Central memory CD8-positive, alpha-beta T cell (primary cell): ENCODE data around the gene HSPB2.
"Not testable (repeated sequence)": the region's sequence is repeated elsewhere in the genome, so short reads cannot be mapped to it uniquely, and the experiment has no call there.

Source experiments
- ATAC-seq: fragments of 150-1000 bp; cut with Tn5 transposase; replicated peaks from 2 replicates; pipeline ENCODE4 v1.10.0; 2022; ENCODE audit warnings: mild to moderate bottlenecking, moderate FRiP score, moderate number of reproducible peaks; ENCODE audit not compliant: poor library complexity, severe bottlenecking; ENCODE audit errors: extremely low read depth
- DNase-seq, 2 donors: peaks; one replicate each; pipeline ENCODE4 v3.0.0; 2021; ENCODE audit warnings: low spot score in 2 of 2
- H3K27ac Mint-ChIP-seq: one replicate; pipeline ENCODE4 v1.8.0; 2022; ENCODE audit warnings: low read depth, mild to moderate bottlenecking, moderate library complexity, mixed read lengths
- H3K27me3 Mint-ChIP-seq: one replicate; pipeline ENCODE4 v1.8.0; 2022; ENCODE audit warnings: mixed read lengths
- H3K36me3 Mint-ChIP-seq: one replicate; pipeline ENCODE4 v1.8.0; 2022; ENCODE audit warnings: mild to moderate bottlenecking, moderate library complexity, mixed read lengths; ENCODE audit not compliant: insufficient read depth
- H3K4me1 Mint-ChIP-seq: one replicate; pipeline ENCODE4 v1.8.0; 2022; ENCODE audit warnings: mixed read lengths
- H3K4me3 Mint-ChIP-seq: one replicate; pipeline ENCODE4 v1.8.0; 2022; ENCODE audit warnings: mild to moderate bottlenecking, moderate library complexity, mixed read lengths
- H3K9me3 Mint-ChIP-seq: one replicate; pipeline ENCODE4 v1.8.0; 2022; ENCODE audit warnings: mixed read lengths

HSPB2 gene

DNA sequence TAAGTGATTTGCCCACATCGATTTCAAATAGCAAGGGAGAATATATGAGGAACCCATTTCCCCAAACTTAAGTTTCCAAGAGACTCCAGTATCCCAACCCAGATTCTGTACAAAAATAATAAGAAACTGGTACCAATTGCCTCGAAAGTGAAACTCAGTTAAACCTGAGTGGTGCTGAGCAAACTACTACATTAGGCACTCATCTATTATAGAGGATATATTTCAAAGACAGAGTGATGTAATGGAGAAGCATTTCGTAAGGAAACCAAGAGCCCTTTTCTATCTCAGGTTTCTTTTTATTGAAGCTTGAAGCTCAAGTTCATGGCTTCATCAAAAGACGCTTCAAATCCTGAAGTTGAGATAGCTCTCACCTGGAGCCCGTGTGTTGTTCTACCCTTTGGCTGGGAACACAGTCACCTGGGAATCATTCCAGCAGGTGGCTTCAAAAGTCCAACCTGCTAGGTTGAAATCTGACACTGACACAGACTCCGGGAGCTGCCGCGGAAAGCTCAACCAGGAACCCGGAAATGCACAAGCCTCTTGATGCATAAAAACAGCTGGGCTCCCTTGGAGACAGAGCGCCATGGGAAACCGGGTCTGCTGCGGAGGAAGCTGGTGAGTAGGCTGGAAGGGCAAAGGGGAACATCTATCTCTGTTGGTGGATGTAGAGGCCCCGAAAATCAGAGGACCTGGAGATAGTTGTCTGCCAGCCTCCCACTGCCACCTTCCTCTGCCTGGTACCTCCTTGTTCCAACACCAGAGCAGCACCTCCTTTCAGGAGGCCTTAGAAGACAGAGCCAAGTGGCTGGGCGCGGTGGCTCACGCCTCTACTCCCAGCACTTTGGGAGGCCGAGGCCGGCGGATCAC is 6.1 kb downstream of the HSPB2 start, which contains the start of gene C11orf52:
TSS of gene C11orf52 (plus strand) at position 524 of the 867 bp plus-strand sequence. CDS start at position 584, 60 bp downstream.
- Mint-ChIP-seq H3K36me3 (peaks cover 2% of the 10 kb centered on the region), H3K9me3 (no peaks in the 10 kb centered on the region), H3K27ac (no peak within 1 kb of the TSS), H3K4me3 (no peak within 1 kb of the TSS), H3K4me1 (no peaks in the 10 kb centered on the region), H3K27me3 (peaks cover 66% of the 10 kb centered on the region)
- no peak for DNase-seq
- no peak for ATAC-seq

DNA sequence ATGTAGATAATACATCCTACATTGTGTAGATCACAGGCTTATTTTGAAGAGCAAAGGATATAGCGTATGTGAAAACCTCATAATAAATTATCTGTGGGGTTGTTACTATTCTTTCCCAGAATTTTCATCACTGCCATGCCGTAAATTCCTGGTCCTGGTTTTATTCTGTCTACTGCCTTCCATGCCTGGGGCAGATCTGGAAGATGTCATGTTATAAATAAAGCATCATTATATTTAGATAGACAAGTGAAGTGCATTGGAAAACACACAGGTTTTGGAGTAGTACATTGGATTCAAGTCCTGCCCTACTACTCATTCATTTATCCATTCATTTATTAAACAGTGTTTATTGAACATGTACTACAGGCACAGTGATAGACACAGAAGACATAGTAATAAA is 8.4 kb downstream of the HSPB2 start:
- H3K27me3 Mint-ChIP-seq = peaks cover 47% of the 10 kb centered on the region

DNA sequence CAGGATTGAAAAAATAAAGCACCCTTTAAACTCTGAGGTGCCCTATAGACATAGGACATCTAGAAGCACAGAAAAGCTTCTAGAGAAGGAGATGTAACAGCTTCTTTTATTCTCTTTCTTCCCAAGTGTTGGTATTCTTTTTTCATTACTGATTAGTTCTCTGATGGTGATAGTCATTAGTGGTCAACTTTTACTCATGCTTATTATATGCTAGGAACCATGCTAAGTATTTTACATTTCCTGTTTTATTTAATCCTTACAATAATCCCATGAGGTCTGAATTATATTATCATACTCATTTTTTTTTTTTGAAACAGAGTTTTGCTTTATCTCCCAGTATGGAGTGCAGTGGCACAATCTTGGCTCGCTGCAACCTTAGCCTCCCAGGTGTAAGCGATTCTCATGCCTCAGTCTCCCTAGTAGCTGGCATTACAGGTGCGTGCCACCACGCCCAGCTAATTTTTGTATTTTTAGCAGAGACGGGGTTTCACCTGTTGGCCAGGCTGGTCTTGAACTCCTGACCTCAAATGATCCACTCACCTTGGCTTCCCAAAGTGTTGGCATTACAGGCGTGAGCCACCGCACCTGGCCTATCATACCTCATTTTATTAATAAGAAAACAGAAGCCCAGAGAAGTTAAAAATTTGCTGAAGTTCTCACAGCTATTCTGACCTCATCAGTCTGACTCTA is 9.2 kb downstream of the HSPB2 start:
- H3K4me1 Mint-ChIP-seq = no peaks in the 10 kb centered on the region
- DNase-seq (no peak), ATAC-seq (no peak)
- peaks cover 2% of the 10 kb centered on the region for H3K36me3 Mint-ChIP-seq
- no peaks in the 10 kb centered on the region for H3K9me3 Mint-ChIP-seq
- H3K27ac Mint-ChIP-seq = no peak overlapping the region
- no peak overlapping the region for H3K4me3 Mint-ChIP-seq
- H3K27me3 Mint-ChIP-seq = peaks cover 39% of the 10 kb centered on the region

More for the DNA sequence above, 8.4 kb downstream of the HSPB2 start:
- Mint-ChIP-seq H3K4me1 (no peaks in the 10 kb centered on the region), H3K27ac (no peak overlapping the region), H3K4me3 (no peak overlapping the region), H3K36me3 (peaks cover 2% of the 10 kb centered on the region), H3K9me3 (no peaks in the 10 kb centered on the region)
- ATAC-seq (no peak), DNase-seq (no peak)

DNA sequence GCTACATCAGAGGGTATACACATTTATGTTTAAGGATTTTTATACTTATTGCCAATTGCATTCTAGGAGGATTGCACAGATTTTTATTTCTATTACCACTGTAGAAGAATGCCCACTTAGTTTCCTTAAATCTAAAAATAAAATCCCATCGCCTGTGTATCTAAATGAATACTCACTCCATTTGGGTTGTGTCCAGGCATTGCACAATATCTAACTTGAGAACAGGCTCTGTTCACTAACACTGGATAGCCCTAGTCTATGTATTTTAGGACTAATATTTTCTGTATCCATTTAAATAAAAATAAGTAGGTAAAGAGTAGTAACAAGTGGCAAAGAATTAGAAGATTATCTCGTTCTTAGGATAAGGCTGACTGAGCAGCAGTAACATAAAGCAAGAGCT is 10.3 kb downstream of the HSPB2 start:
- ATAC-seq (no peak), DNase-seq (no peak)
- H3K4me1 Mint-ChIP-seq = no peaks in the 10 kb centered on the region
- no peak overlapping the region for H3K4me3 Mint-ChIP-seq
- peaks cover 28% of the 10 kb centered on the region for H3K27me3 Mint-ChIP-seq
- no peak overlapping the region for H3K27ac Mint-ChIP-seq
- H3K36me3 Mint-ChIP-seq = peaks cover 7% of the 10 kb centered on the region
- H3K9me3 Mint-ChIP-seq = no peaks in the 10 kb centered on the region

DNA sequence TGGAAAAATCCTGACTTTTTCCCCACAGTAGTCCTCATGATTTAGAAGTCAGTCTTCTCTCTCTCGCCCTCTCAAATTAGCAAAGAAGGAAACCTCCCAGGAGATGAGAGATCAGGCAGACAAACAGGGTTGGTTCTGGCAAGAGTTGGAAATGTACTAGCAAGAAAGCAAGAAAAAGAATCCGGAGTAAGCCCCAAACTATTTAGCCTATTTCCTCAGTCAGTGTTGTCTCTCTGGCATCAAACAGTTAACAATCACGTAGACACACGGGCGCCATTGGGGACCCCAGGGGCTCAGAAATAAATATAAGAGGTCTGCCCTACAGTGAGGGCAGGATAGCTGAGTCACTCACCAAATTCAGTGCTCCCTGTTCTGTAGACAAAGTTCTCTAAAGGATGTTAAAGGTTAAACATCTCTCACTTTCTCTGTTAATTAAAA is 10.8 kb downstream of the HSPB2 start:
- Mint-ChIP-seq H3K36me3 (peaks cover 7% of the 10 kb centered on the region), H3K4me1 (no peaks in the 10 kb centered on the region), H3K4me3 (no peak overlapping the region), H3K9me3 (no peaks in the 10 kb centered on the region), H3K27ac (no peak overlapping the region), H3K27me3 (peaks cover 23% of the 10 kb centered on the region)
- ATAC-seq (no peak), DNase-seq (no peak)

DNA sequence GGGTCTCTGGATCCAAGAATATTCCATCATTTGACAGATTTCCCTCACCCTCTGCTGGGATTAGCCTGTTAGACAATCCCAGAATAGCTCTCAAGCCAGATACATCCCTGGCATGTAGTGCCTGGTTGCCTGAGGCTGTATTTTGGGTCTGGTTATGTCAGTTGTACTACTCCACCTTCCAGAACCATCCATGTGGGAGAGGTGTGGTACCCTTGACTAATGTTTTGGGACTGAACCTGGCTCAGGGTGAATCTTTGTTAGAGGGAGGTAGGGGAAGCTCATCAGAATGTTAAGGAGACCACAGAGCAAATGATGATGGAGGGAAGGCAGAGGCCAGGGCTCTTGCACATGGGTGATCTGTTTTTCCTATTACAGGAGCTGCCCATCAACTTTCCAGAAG is 11.4 kb downstream of the HSPB2 start:
- Mint-ChIP-seq H3K36me3 (peaks cover 7% of the 10 kb centered on the region), H3K9me3 (no peaks in the 10 kb centered on the region), H3K27ac (no peak overlapping the region), H3K4me3 (no peak overlapping the region), H3K27me3 (peaks cover 17% of the 10 kb centered on the region), H3K4me1 (no peaks in the 10 kb centered on the region)
- ATAC-seq = no peak
- DNase-seq = no peak

DNA sequence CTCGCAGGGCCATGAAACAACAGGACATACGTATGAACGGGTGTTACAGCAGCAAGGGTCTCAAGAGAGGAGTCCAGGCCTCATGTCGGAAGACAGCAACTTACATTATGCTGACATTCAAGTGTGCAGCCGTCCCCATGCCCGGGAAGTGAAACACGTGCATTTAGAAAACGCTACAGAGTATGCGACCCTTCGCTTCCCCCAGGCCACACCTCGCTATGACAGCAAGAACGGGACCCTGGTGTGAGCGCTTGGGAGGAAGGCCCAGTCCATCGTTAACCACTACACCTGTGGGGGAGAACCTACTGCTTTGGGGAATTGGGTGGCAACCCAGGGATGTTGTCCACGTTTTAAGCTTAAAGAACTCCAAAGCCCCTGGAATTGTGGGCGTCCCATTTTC is 13.4 kb downstream of the HSPB2 start:
- Mint-ChIP-seq H3K4me1 (no peaks in the 10 kb centered on the region), H3K27me3 (peaks cover 3% of the 10 kb centered on the region), H3K9me3 (no peaks in the 10 kb centered on the region), H3K4me3 (peak overlapping the region; percentile 78), H3K27ac (no peak overlapping the region), H3K36me3 (peaks cover 7% of the 10 kb centered on the region)
- DNase-seq (no peak), ATAC-seq (no peak)

DNA sequence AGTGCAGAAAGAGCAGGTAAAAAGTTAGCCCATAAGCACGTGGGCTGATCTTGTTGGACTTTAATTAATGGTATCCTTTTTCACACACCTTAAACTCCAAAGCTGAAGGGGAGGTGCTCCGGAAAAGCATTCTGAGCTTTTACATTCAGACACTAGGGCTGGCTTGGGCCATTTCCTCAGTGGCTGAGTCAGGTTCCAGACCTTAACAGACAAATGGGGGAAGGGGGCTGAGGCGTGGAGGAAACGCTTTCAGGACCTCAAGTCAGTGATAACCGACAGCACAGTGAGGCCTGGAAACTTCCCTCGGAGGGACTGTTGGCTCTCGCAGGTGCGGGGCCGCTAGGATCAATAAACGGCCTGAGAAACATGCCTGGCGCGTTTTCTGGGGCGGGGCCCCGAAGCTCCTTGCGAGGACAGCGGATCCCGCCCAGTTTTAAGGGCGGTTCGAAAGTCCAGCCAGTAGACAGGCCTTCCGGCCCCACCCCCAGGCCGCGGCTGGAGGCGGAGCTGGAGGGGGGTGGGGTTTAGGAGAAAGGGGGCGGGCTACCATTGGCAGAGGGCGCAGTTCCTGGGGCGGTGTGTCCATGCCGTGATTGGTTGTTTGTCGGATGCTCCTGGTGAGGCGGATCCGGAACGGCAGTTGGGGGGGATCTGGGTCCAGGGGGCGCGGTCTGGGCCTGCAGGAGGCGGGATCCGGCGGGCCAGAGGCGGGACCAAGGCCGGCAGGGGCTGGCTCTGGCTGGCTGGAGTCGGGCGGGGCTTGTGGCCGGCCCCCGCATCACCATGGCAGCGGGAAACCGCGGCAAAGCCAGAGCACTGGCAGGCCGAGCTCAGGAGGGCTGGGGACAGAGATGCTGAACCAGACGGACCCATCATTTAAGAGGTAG is 14.2 kb downstream of the HSPB2 start:
- H3K4me1 Mint-ChIP-seq = no peaks in the 10 kb centered on the region
- peak; percentile 96 for DNase-seq
- peak overlapping the region; percentile 80 for H3K27ac Mint-ChIP-seq
- no peaks in the 10 kb centered on the region for H3K9me3 Mint-ChIP-seq
- H3K36me3 Mint-ChIP-seq = peaks cover 7% of the 10 kb centered on the region
- H3K4me3 Mint-ChIP-seq = peak overlapping the region; percentile 78
- no peaks in the 10 kb centered on the region for H3K27me3 Mint-ChIP-seq
- peak; percentile 88 for ATAC-seq

DNA sequence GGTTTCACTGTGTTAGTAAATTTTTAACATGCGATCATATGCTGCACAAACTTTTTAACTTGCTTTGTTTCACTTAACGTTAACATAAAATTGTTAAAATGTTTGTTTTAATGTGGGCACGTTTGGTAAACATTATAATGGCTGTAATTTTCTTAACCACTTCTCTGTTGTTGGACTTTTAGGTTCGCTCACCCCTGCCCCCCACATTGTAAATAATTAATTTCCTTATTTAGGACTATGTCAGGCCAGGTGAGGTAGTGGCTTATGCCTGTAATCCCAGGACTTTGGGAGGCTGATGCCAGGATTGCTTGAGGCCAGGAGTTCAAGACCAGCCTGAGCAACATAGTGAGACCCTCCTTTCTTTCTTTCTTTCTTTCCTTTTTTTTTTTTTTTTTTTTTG is 17.9 kb downstream of the HSPB2 start:
- Mint-ChIP-seq H3K9me3 (no peaks in the 10 kb centered on the region), H3K4me3 (no peak overlapping the region), H3K4me1 (peaks cover 6% of the 10 kb centered on the region), H3K36me3 (peaks cover 4% of the 10 kb centered on the region), H3K27ac (no peak overlapping the region), H3K27me3 (no peaks in the 10 kb centered on the region)
- ATAC-seq (no peak), DNase-seq (no peak)

DNA sequence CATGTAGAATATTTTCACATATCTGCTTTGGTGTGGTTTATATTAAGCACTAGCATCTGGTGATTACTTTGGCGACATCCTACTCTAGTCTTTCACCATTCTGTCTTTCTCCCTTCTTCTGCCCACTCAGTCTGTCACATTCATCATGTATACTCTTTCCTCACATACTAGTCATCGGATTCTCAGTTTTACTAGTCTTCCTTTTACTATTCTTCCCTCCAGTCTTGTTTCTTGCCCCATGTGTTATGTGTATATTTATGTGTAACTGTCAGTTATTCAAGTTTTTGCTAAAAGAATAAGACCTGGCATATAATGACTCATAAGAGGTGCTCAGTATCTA is 20.0 kb downstream of the HSPB2 start:
- Mint-ChIP-seq H3K36me3 (peaks cover 6% of the 10 kb centered on the region), H3K4me1 (peaks cover 14% of the 10 kb centered on the region), H3K27ac (no peak overlapping the region), H3K4me3 (peak overlapping the region; percentile 21), H3K9me3 (no peaks in the 10 kb centered on the region), H3K27me3 (no peaks in the 10 kb centered on the region)
- ATAC-seq = peak; percentile 4
- no peak for DNase-seq

DNA sequence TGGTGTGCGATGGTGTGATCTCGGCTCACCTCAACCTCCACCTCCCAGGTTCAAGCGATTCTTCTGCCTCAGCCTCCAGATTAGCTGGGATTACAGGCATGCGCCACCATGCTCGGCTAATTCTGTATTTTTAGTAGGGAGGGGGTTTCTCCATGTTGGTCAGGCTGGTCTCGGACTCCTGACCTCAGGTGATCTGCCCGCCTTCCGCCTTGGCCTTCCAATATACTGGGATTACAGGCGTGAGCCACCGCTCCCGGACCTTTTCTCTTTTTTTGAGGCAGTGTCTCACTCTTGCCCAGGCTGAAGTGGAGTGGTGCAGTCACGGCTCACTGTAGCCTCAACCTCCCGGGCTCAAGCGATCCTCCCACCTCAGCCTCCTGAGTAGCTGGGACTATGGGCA is 20.6 kb downstream of the HSPB2 start:
- H3K27ac Mint-ChIP-seq, H3K4me3 Mint-ChIP-seq, H3K36me3 Mint-ChIP-seq: not testable (repeated sequence)

DNA sequence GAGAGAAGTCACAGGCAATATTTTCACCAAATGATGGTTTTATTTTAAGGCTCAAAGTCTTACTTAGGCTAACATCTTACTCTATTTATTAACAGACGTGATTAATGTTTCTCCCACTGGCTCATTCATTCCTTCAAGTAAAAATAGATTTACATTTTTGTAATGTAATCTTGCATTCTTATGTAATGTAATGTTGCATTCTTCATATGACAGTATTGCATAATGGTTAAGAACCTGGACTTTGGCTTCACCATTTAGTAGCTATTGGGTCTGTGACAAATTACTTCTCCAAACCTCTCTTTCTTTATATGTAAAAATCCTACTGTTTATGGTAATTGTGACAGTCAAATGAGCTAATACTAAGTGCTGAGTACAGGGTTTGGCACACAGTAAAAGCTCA is 21.3 kb downstream of the HSPB2 start:
- DNase-seq (no peak), ATAC-seq (no peak)
- Mint-ChIP-seq H3K27me3 (no peaks in the 10 kb centered on the region), H3K36me3 (peaks cover 7% of the 10 kb centered on the region), H3K27ac (no peak overlapping the region), H3K4me3 (no peak overlapping the region), H3K9me3 (no peaks in the 10 kb centered on the region), H3K4me1 (peaks cover 27% of the 10 kb centered on the region)

More for the DNA sequence above, 20.6 kb downstream of the HSPB2 start:
- DNase-seq, H3K27me3 Mint-ChIP-seq, ATAC-seq, H3K9me3 Mint-ChIP-seq: not testable (repeated sequence)
- peaks cover 20% of the 10 kb centered on the region for H3K4me1 Mint-ChIP-seq
